CD4-positive, alpha-beta T cell treated with Interleukin-17A for 1 hour (primary cell): Measurements from ENCODE around the gene TBX18.

Source experiments
- DNase-seq: peaks from one replicate; pipeline ENCODE4 v3.0.0-alpha.2; 2020

The TBX18 gene

DNA sequence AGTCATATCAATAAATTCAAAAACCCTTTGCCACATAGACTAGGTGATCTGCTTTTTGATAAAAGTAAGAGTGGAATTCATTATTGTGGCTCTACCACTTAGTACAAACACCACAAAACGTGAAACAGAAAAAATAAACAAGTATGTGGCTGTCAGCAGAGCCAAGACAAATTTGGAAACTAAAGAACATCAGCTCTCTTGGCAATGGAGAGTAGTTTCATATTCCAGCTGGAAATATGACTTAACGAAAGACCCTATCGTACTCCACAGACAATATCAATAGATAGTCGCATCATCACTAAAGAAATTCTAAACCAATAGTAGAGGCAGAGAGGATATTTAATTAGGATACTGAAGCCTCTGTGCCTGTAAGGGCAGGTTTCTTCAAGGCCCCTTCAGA, 20.8 kb downstream of the TBX18 start:
- no peak for DNase-seq

DNA sequence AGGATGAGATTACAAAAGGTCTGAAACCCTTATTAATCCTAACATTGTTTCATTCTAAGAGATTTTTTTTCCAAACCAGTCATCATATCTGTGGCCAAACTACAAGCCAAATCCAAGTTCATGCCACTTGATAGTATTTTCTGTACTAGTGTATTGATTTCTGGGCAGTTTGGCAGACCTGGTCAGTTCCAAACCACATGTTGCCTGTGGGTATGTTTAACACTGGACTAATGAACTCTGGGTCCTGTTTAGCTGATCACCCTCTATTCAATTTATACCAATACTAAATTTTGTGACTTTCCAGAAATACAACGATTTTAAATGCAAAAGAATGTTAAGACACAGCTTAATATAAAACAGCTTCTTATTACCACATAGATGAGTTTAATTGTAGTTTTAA, 24.0 kb downstream of the TBX18 start:
- DNase-seq = no peak

DNA sequence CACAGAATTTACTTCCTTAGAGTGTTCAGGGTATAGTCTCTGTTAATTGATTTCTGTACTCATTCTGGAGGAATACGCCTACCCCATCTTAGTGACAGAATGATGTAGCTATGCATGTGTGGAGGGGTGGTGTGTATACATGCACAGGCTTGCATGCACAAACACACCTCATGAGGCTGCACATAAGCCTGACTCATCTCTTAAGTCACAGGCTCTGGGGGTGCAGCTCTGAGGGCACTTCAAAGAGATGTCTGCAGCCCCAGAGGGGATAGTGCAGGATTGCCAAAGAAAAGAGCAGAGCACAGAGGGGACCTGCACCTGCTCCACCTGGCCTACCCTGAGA, 24.6 kb downstream of the TBX18 start:
- no peak for DNase-seq

DNA sequence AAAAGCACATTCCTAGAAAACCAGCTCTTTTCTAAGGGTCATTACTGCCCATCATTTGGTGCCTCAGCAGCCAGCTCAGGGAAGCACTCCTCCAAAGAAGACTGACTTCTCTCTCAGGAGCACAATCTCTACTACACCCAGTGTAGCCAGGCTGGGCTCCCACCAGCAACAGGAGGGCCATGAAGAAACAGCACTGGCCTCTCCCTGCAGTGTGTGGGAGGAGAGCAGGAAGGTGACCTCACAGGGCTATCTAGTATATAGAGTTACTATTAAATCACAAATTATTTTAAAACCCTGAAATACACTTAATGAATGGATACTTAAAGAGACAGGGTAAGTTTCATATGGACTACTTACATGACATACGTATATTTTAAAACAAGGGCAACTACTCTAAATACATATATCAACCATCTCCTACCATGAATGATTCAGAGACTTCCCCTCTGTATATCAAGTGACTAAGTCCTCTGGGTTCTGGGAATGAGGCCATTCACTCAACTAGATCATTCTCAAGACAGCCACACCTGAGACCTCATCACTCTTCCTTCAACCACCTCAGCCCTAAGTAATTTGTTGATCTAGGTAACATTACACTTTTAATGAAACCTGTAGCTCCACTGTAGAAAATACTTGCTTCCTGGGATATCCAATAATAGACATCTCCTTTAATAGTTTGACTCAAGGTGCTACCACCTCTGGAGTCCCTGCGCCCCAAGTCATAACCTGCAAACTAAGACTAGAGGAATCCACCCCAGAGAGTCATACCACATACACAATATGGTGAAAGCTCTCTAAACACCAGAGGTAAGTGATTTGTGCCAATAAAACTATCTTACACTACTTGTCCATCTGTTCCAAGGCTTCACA, 25.2 kb downstream of the TBX18 start:
- no peak for DNase-seq

DNA sequence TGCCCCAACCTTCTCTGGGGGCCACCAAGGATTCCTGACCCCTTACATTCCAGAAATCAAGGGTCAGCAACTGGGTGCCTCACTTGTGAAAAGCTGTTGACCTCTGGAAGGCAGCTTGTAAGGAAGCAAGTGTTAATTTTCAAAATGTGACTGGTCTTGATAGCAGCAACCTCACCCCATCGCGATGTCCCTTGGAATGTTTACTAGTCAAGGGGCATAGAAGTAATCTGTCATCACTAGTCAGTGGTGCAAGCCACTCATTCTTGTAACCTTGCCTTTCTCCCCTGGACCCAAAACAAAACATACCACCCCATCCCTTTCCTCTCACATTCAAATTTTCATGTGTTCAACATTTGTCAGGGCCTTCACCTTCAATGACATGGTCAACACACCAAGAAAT, 30.5 kb downstream of the TBX18 start:
- no peak for DNase-seq

GRCh38 chr6:84731901-84732300, 32.5 kb downstream of the TBX18 start:
- DNase-seq = no peak

DNA sequence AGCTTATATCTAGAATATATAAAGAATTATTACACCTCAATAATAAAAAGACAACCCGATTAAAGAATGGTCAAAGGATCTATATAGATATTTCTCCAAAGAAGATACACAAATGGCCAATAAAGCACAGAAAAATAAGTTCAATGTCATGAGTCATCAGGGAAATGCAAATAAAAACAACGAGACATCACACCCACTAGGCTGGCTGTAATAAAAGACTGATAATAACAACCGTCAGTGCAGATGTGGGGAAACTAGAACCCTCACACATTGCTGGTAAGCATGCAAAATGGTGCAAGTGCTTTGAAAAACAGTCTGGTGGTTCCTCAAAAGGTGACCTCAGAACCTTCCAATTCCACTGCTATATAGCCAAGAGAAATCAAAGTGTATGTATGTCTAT, 33.0 kb downstream of the TBX18 start:
- no peak for DNase-seq

GRCh38 chr6:84728602-84729001, 35.8 kb downstream of the TBX18 start:
- no peak for DNase-seq

DNA sequence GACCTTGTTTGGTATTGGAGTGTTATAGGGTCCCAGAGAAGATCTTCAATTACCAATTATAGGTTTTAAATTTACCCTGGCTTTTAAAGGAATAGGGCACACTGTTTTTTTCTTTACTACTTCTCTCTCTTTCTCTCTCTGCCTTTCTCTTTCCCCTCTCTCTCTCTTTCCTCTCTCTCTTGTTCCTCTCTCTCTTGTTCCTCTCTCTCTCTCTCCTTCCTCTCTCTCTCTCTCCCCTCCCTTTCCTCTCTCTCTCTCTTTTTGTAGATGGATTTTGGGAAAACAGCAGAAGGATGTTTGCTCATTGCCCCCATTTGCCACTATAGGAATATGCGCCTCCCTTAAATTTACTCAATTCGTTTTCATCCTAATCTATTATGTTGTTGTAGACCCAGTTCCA, 45.2 kb downstream of the TBX18 start:
- no peak for DNase-seq

GRCh38 chr6:84718038-84718955, 46.1 kb downstream of the TBX18 start:
- no peak for DNase-seq

- DNase-seq = no peak
Measured at GRCh38 chr6:84709121-84709520, 55.3 kb downstream of the TBX18 start.

DNA sequence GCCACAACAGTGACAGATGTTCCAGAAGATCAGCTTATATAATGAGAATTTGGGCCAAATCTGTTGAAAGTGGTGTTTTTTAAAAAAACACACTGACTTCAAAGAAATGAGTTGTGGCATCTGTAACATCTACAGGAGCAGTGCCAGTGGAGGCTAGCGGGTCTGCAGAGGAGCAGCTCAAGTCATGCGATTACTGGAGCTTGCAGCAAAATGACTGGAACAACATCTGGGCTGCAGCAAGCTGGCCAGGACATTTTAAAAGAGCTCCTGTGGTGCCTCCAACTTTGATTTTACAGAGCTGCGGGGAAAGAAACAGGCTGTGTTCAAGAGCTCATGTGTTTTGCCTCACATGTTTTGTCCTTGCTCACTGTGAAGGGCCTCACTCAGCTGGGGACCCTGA, 57.2 kb downstream of the TBX18 start:
- DNase-seq = no peak

DNA sequence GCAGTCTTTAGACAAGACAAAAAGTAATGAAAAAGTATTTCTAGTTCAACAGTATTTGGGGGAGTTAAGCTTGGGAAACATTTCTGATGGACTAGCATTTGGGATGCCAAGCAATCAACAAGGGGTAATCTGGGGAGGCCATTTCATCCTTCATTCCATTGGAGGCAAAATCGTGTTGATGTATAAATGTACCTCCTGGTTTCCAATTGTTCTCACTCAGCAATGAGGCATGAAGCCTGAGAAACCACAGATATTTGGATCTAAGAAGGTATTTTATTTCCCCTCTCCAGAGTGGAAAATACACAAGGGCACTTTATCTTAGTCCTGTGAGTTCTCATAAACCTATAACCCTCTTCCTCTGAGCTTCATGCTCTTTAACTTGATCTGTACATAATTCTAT, 68.2 kb downstream of the TBX18 start:
- no peak for DNase-seq

DNA sequence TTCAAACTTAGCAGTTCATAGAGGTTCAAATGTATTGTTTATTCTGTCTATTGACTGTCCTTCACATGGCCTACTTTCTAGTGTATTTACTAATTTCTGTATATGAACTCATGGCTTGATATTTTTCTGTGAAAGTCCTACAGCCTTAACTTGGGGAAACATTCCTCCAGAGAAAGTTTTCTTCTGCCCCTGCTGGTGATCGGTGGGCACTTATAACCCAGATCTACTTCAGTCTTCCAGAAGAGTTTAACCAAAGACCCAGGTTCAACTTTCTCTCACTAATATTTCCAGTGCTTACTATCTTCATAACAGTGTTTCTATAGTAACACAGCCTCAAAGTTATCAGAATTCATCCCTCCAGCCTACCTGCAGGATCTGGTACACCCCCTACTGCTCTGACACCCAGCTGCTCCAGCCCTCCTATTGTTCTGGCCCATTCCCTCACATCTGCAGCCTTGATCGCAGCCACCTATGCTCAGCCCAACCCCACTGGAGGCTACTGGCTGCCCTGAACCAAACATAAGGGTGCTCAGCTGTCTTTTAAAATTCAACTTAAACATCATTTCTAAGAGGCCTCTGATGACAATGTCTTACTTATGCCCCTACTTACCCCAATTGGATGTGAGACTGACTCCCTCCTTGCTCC, 72.3 kb downstream of the TBX18 start:
- DNase-seq = no peak

DNA sequence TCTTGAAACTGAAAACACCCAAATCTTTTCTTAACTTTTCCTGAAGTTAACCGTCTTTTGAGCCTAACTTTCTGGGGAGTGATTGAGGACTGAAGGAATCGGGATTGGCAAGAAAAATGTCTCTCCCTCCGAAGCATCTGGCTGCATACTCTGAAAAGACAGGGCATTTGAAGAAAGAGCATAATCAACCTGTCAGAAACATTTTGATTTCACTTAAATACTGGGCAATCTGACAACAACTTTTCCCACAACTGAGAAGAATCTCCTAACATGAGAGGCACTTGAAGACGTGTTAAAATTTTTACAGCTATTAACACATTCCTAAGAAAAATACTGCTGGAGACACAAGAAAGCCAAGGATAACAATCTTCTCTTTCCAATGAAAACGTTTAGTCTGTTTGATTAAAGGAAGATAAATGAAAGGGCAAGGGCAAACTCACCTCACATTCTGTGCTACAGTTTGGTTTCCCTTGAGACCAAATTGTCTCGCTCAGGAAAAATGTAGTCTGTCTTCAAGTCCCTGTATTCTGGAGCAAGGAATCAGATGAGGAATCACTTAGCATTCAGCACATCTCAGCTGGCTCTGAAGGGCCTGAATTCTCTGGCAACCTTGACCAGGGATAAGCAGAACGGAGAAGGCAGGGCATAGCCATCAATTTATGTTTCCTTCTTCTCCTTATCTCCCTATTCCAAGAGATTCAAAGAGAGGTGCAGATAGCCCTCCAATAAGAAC, 76.1 kb downstream of the TBX18 start:
- DNase-seq = no peak

DNA sequence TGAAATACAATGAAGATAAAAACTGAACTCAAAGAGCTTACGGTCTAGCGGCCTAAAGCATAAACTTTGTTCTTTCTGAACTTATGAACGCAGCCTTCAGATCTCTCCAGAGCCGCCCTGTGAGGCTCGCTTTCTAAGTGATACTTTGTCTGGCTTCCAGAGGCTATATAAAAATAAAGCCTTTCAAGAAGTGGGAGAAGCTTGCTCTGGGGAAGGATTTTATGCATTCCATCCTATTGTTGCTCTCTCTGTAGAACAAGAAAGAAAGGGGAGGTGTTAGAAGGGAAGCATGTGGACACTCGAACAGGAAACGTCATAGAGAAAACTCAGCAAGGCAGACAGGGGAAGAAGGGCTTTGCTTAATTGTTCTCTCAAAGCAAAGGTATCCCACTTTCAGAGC, 77.0 kb downstream of the TBX18 start:
- DNase-seq = no peak

DNA sequence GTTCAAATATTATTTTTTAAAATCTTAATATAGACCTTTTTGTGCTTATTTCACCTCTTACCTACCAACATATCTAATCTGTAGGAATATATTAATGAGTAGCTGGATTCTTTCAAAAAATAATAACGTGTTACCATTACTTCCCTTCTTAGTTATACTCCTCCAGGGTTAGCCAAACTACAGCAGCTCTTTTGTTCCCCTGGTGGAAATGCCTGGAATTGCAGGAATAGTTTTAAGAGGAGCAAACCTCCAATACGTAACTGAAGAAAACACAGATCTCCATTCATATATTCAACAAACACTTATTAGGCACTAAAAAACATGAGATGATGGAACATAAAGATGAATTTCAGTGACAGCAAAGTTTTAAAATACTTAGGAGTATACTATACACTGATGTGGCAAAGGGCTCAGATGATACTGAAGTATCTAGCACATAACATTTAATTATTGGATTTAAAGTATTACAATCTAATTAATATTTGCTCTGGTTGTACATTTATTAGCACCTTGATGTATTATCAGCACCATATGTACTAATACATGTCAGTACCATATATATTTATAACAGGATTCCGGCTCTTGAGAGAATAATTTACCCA, 78.3 kb downstream of the TBX18 start:
- DNase-seq = no peak

DNA sequence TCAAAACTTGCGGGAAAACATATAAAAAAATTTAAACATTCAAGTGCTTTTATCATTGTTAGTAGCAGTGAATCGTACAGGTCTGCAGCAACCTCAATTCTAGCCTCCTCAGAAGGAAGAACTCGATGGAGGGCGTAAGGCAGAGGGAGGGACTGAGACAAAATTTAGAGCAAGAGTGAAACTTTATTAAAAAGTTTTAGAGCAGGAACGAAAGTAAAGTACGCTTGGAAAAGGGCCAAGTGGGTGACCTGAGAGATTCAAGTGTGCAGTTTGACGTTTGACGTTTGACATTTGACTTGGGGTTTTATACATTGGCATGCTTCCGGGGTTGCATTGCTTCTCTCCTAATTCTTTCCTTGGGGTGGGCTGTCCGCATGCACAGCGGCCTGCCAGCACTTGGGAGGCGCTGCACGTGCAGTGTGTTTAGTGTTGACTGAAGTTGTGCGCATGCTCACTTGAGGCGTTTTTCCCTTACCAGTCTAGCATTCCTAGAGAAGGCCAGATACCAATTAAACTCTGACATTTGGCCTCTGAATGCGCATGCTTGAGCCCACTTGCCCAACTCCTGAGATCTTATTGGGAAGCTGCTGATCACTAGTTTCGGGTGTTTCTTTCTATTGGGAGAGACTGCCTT, 82.6 kb downstream of the TBX18 start:
- no peak for DNase-seq

- no peak for DNase-seq
Measured at GRCh38 chr6:84675651-84676050, 88.7 kb downstream of the TBX18 start.

GRCh38 chr6:84674395-84674794, 90.0 kb downstream of the TBX18 start:
- DNase-seq = no peak

DNA sequence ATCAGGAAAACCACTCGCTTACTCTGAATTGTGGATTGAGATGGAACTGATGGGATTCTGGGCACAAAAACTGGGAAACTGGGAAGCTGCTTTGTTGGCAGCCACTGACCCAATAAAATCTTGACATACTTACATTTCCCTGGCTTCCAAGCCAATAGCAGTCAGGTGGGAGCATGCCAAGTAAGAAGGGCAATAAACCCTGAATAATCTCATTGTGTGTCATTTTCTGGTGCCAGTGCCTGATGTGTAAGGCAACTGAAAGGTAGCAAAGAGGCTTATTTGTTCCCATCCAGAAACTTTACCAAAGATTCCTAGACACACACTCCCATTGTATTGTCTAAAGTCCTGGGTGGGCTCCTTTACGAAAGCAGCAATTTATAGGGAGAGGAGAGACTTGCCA, 93.2 kb downstream of the TBX18 start:
- DNase-seq = no peak

- DNase-seq = no peak
Measured at GRCh38 chr6:84669945-84670344, 94.5 kb downstream of the TBX18 start.
